NB4 (cell line): ENCODE measurements around the gene GINS1.
A peak's percentile ranks its signal among the peaks of the same experiment; 100 is the strongest.

Source experiments
- DNase-seq: peaks from one replicate; pipeline ENCODE4 v3.0.0; 2010; ENCODE audit warnings: low read depth
- H3K4me3 ChIP-seq: one replicate; pipeline ENCODE4 v1.5.1; 2011; ENCODE audit warnings: mild to moderate bottlenecking, low read depth, low read length, moderate library complexity
- MAX ChIP-seq: IDR thresholded peaks from 2 replicates; pipeline ENCODE4 v1.6.1; 2011; ENCODE audit warnings: low read depth, low read length
- MYC ChIP-seq: IDR thresholded peaks from 2 replicates; pipeline ENCODE4 v1.6.1; 2011; ENCODE audit warnings: low read depth, low read length
- POLR2A ChIP-seq: IDR thresholded peaks from 2 replicates; pipeline ENCODE4 v1.6.1; 2011; ENCODE audit warnings: mild to moderate bottlenecking; ENCODE audit not compliant: insufficient read length; ENCODE audit errors: extremely low read depth
- TF ChIP-seq, protein P1 (sequence below): IDR thresholded peaks from one replicate; pipeline ENCODE4 v1.5.1; 2012; ENCODE audit warnings: low read depth, low read length

Gene GINS1

DNA sequence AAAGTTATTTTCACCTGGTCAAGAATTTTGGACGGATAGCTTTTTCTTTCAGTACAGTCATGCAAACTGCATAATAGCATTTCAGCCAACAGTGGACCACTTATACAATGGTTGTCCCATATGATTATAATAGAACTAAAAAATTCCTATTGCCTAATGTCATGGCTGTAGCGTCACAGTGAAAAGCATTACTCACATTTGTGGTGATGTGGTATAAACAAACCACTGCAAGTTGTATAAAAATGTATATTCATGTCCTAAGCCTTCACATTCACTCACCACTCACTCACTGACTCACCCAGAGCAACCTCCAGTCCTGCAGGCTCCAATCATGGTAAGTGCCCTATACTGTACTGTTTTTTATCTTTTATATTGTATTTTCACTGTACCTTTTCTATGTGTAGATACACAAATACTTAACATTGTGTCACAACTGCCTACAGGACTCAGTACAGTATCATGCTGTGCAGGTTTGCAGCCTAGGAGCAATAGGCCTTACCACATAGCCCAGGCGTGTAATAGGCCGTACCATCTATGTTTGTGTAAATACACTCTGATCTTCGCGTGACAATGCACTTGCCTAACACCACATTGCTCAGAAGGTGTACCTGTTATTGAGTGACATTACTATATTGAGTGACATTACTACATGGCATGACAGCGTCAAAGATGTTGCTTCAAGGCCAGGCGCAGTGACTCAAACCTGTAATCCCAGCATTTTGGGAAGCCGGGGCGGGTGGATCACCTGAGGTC lies 34.7 kb upstream of the GINS1 start:
- DNase-seq: peak; percentile 37
- H3K4me3 ChIP-seq: no peak overlapping the region
- TF ChIP-seq, protein P1, sequence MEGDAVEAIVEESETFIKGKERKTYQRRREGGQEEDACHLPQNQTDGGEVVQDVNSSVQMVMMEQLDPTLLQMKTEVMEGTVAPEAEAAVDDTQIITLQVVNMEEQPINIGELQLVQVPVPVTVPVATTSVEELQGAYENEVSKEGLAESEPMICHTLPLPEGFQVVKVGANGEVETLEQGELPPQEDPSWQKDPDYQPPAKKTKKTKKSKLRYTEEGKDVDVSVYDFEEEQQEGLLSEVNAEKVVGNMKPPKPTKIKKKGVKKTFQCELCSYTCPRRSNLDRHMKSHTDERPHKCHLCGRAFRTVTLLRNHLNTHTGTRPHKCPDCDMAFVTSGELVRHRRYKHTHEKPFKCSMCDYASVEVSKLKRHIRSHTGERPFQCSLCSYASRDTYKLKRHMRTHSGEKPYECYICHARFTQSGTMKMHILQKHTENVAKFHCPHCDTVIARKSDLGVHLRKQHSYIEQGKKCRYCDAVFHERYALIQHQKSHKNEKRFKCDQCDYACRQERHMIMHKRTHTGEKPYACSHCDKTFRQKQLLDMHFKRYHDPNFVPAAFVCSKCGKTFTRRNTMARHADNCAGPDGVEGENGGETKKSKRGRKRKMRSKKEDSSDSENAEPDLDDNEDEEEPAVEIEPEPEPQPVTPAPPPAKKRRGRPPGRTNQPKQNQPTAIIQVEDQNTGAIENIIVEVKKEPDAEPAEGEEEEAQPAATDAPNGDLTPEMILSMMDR: no peak
- TF ChIP-seq MAX (no peak), MYC (no peak), POLR2A (no peak)

DNA sequence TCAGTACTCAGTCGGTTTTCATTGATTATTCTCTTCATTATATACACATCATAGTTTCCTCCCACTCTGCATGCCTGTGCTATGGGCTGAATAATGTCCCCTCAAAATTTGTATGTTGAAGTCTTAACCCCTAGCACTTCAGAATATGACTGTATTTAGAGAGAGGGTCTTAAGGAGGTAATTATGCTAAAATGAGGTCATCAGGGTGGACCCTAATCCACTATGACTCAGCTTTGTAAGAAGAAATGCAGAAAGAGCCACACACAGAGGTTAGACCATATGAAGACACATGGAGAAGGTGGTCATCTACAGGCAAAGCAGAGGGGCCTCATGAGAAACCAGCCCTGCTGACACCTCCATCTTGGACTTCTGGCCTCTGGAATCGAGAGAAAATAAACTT lies 32.6 kb upstream of the GINS1 start:
- no peak for TF ChIP-seq POLR2A
- no peak for TF ChIP-seq MAX
- TF ChIP-seq, protein P1: no peak
- no peak for TF ChIP-seq MYC
- no peak overlapping the region for H3K4me3 ChIP-seq
- no peak for DNase-seq

- H3K4me3 ChIP-seq: no peak overlapping the region
- TF ChIP-seq MYC (no peak), POLR2A (no peak), MAX (no peak)
- TF ChIP-seq, protein P1: no peak
- no peak for DNase-seq
Observed at GRCh38 chr20:25376236-25376635, 31.2 kb upstream of the GINS1 start.

DNA sequence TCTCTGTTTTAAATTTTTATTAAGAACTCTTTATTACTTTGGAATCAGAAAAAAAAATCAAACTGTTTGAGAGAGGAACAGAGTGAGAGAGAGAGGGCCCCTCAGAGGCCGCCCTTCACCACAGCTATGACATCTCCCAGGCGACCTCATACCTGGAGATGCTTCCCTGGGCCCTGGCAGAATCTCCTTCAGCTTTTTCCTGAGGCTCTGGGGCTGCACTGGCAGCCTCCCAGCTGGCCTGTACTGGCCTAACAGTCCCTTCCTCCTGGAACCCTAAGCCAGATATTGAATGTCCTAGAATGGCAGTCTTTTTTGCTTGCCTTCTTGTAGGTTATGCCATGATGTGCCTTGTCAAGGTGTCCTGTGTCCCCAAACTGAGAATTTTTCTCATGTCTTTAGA lies 30.6 kb upstream of the GINS1 start:
- H3K4me3 ChIP-seq: no peak overlapping the region
- no peak for DNase-seq
- no peak for TF ChIP-seq MYC
- TF ChIP-seq POLR2A: no peak
- TF ChIP-seq, protein P1: no peak
- TF ChIP-seq MAX: no peak

DNA sequence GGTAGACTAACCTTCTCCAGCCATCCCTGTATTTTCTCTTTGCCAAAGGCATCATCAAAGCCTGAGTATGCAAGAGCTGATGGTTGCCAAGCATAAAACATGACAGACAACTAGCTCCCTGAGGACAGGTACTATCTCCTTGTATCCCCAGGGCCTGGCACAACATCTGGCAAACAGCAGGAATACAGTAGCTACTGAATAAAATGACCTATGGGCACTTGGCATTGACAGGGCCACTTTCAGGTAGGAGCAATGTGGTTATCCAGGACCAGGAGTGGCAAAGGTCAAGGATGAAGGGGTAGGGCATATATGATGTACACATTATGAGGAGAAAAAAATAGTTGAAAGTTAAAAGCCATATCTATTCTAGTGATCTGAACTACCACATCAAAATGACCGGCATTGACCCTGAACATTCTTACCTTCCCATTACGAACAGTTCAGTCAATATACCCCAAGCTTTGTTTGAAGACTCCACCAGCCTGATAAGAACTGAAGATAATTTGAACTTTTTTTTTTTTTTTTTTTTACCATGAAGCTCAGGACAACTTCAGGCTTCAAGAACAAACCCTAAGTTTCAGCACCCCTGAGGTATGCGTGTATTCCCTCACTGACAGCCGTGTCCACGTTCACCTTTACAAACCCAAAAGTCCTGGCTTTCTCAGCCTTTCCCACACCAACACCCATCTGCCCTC lies 29.1 kb upstream of the GINS1 start:
- TF ChIP-seq POLR2A (no peak), MAX (no peak), MYC (no peak)
- TF ChIP-seq, protein P1: no peak
- DNase-seq: no peak

More for the DNA sequence above, 29.1 kb upstream of the GINS1 start:
- H3K4me3 ChIP-seq: no peak overlapping the region
